NCI-H2171 treated with DMSO at 0.1 percent for 48 hours (cell line): ENCODE data around the gene LENEP.

Experiments used
- DNase-seq: peaks from one replicate; lab custom pipeline; 2025; lab: John Stamatoyannopoulos, UW

LENEP gene

GRCh38 chr1:154960446-154961136, 32.8 kb upstream of the LENEP start:
- no peak for DNase-seq

DNA sequence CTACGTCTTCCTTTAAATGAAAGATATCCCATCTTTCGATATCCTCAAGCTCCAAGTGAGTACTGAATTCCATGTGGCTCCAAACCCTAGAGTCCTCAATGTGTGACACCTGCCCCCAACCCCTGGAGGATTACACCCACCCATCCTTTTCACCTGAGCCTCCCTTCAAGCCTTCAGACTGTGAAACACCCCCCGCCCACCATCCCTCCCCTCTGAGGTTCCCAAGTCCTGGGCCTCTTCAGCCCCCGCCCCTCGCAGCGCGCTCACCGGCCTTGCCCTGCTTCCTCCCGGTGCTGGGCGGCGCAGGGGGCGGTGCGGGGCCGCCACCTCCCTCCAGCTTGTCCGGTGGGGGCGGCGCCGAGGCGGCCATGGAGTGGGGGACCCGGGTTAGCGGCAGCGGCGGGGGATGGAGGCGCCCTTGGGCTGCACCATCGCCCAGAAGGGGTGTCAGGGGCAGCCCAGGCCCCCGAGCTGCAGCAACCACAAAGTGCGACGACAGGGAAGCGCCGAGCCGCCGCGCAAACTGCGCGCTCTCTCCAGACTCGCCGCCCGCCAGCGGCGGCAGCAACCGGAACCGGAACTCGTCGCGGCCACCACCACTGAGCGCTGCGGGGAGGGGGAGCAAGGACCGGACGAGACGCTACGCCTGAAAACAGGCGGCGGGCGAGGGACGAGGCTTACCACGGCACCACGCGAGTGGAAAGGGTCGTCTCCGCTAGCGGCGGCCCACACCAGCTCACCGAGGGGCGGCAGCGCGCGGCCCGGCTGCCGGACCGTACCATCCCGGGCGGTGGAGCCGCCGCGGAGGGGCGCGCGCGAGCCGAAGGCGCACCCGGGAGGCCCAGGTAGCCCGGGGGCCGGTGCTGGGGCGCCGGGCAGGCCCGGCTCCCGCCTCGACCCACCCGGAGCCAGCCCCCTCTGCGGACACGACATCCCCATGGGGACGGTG, 31.9 kb upstream of the LENEP start, which contains the start of gene PYGO2:
PYGO2 (minus strand) TSS at position 576 of the 949 bp plus-strand sequence; CDS start at position 370, 206 bp downstream.
- peak; percentile 65 for DNase-seq

DNA sequence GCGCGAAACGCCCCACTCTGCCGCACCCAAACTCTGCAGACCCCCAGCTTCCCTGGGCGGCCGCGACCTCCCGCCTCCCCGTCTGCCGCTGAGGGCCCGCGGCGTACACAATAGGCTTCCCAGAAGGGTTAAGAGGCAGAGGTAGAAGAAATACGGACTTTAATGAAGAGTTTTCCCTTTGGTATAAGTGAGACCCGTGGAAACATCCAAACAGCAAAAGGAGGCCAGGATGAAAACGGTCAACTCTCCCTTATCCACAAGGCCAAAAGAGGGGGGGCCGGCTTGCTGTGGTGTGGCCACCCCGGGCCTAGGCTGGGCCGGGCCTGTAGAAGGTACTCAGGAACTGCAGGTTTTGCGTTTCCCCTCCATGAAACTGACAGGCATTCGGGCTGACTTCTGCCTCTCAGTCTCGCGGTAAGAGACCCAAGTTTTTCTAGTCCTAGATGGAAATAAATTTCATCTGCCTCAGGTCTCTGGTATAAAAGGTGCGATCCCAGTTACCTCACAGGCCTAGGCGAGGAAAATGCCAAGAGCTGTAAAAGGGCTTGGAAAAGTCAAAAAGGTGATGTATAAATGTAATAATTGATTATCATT, 31.1 kb upstream of the LENEP start:
- peak; percentile 46 for DNase-seq

DNA sequence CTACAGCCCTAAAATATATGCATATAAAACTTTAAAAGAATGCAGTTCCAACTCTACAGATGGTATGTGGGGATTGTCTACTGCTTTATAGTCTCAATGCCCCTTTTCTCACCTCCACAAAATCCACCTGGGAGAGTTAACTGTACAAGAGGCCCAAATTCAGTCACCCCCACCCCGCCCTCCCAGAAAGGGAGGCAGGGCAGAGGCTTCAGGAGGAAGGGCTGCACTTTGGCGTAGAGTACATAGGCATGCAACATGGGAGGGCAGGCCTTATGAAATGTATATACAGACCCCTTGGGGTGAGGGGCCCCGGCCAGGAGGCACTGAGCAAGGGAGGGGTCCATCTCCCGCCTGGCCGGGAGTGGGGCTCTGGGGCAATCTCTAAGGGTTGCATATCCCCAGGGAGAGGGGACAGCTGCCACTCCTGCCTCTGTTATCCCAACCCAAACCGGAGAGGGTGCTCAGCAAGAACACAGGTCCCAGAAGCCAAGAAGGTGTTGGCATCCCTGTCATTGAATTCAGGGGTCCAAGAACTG, 30.5 kb upstream of the LENEP start:
- no peak for DNase-seq

- DNase-seq, result no peak
Observed at GRCh38 chr1:154963643-154964042, 29.7 kb upstream of the LENEP start.

DNA sequence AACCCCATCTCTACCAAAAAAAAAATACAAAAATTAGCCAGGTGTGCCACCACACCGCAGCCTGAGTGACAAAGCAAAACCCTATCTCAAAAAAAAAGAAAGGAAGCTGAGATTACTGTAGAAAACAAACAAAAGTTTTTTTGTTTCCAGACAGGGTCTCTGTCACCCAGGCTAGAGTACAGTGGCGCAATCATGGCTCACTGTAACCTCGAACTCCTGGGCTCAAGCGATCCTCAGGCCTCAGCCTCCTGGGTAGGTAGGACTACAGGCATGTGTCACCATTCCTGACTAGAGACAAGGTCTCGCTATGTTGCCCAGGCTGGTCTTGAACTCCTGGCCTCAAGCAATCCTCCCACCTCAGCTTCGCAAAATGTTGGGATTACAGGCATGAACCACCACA, 29.0 kb upstream of the LENEP start:
- no peak for DNase-seq

GRCh38 chr1:154966111-154966510, 27.3 kb upstream of the LENEP start:
- DNase-seq, result no peak

DNA sequence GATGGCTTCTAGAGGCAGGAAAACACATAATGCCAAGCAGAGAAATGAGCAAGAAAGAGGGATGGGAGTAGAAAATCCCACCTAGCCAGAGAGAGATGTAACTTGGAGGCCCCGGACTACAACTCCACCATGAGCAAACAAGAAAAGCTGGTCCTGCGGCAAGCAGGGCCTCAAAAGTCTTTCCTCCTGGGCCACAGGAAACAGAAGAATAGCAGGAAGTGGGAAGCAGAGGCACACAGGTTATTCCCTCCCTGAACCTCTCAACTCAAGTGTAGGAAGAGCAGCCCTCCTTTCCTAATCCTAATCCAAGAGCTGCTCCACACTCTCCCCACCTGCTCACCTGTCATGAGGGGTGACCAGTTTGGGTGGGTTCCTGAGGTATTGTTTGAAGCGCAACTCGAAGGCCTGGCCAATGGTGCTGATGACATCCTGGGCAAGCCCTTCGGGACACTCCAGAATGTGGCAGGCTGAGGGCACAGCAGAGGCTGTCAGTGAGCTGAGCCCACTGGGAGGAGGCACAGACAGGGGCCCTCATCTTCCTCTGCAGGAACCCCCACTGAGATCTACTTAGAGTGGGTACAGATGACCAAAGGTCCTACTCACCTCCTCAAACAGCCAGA, 25.9 kb upstream of the LENEP start:
- DNase-seq, result no peak

GRCh38 chr1:154968731-154969130, 24.7 kb upstream of the LENEP start:
- no peak for DNase-seq

DNA sequence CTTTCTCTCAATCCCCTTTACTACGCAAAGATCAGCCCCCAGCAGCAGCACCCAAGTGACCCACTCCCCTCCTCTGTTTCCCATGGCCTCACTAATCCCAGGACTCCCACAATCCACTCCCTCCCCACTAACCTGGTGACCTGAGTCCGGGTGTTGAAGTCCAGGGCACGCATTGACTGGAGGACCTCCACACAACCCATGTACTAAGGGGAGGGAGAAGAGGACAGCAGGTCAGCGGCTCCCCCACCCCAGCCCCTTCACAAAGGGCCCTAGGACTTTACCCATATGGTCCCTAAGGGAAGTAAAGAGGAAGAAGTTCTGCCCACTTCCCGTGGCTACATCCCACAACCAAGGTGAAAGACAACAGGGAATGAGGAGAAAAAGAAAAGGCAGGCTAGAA, 24.1 kb upstream of the LENEP start:
- no peak for DNase-seq

- no peak for DNase-seq
Observed at GRCh38 chr1:154969860-154970452, 23.4 kb upstream of the LENEP start.

DNA sequence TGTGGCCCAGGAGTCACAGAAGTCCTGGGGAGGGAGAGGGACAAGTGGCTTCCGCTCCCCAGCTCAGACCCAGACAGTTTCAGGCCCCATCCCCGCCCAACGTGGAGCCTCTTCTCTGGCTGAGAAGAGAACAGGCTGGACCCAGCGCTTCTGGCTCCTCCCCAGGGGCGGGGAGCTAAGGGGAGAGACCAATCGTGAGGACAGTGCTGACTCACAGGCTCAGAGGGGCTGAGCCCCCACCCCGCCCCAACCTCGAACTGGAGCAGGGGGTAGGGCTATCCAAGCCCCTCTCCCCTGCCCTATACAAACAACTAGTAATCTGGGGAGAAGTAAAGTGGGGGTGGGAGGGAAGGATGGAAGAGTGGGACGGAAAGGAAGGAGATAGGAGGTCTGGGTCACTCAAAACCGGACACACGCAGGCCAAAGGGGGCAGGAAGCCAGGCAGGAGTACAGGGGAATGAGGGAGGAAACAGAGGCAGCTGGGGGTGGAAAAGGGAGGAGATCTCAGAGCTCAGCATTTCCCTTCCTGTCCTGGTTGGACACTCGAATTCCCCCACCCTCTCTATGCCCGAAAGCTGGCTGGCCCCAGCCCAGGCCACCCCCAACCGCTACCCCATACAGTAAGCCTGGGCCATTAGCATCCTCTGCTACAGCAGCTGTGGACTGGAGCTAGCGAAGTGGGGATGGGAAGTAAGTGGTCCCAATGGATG, 22.6 kb upstream of the LENEP start, which contains the start of gene SHC1:
SHC1 (minus strand) TSS at position 117 of the 710 bp plus-strand sequence. CDS start 221 bp downstream, outside the sequence.
- DNase-seq, result no peak

DNA sequence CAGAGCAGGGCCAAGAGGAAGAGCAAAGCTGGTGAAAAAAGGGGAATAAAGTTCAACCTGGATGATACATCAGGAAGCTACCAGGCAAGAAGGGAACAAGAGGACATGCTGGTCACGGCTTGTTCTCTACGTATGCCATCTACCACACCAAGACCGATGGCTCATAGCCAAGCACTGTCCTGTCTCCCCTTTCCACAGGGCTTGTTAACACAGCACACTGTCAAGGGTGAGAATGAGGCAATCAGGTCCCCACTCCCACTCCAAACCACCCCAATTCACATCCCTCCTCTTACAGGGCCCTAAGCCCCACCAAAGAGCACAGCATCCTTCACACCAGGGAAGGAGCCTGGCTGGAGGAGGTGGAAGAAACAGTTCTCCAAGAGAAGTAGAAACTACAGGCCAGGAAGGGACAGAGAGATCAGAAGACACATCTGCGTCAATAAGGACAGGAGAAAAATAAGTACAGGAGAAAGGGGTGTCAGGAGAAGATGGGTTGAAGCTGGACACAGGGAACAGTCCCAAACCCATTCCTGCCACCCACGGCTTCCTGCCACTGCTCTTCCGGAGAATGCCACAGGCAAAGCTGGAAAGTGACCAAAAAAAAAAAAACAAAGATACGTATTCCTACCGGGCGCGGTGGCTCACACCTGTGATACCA, 21.9 kb upstream of the LENEP start:
- no peak for DNase-seq

GRCh38 chr1:154972213-154972516, 21.2 kb upstream of the LENEP start:
- DNase-seq, result no peak

GRCh38 chr1:154972517-154973343, 20.7 kb upstream of the LENEP start:
- DNase-seq, result no peak

GRCh38 chr1:154973344-154974101, 19.9 kb upstream of the LENEP start:
- peak; percentile 89 for DNase-seq

- peak; percentile 100 for DNase-seq
Observed at GRCh38 chr1:154974102-154974807, 19.1 kb upstream of the LENEP start, which contains the start of gene CKS1B. TSS of gene CKS1B (plus strand) at chr1:154974681. CDS start at chr1:154974746, 65 bp downstream.
